HG03378 (cell line): Measurements from ENCODE around the gene IP6K2.

Experiments
- ATAC-seq: cut with Tn5 transposase; IDR thresholded peaks from one replicate; pipeline ENCODE4 v1.9.1; 2021; ENCODE audit warnings: mild to moderate bottlenecking, moderate library complexity; ENCODE audit not compliant: unreplicated experiment

Gene IP6K2

DNA sequence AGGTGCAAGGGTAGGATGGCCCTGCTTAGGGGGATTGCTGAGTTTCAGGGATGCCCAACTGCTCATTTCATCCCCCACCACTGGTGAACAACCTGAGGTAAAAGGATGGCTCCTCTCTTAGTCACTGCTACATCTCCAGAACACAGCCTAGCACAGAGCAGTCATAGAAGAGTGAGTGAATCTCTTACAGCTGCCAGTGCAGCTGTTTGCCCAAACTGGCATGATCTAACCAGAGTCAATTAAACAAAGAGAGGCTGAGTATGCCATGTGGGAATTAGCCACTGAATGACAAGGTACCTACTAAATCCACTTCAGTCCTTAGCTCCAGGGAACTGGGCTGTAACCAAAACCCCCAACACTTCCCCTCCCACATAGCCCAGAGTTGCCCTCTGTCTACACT, 24.5 kb downstream of the IP6K2 start:
- ATAC-seq, result no peak

DNA sequence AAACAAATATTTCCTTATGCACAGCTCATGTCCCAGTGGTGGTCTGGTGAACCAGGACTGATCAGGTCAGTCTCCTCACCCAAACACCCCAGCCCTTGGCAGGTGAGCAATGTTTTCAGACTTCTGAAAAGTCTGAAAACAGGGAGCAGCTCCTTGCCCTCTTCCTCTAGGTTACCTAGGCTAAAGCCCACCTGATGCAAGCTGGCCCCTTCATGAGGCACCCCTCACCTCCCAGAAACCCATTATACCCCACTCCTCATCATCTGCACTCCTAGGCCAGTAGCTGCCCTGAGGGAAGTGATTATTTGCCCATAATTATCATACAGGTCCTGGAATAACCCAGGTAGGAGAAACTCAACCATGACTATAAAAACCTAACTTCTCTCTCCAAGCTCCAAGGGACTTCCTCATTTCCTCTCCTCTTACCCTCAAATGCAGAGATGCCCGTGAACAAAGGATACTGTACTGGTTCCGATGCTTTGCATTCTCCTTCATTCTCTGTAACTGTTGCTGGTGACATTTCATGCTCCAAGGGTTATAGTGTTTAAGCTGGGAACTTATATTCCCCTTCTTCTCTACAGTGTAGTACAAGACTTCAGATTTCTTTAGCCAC, 26.1 kb downstream of the IP6K2 start:
- ATAC-seq, result no peak

DNA sequence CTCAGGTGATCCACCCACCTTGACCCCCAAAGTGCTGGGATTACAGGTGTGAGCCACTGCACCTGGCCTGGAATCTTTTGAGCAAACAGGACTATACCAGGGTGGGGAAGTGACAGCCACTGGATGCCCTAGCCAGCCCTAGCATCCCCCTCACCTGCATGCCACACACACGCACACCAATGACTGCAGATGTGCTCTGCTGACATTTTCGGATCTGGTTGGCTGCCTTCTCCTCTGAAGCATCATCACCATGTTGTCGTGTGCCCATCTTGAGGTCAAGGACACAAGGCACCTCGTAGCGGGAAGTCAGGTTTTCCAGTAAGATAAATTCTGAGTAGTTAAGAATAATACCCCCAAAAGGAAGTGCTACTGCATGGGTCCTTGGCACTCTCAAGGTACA, 27.6 kb downstream of the IP6K2 start:
- ATAC-seq, result no peak

DNA sequence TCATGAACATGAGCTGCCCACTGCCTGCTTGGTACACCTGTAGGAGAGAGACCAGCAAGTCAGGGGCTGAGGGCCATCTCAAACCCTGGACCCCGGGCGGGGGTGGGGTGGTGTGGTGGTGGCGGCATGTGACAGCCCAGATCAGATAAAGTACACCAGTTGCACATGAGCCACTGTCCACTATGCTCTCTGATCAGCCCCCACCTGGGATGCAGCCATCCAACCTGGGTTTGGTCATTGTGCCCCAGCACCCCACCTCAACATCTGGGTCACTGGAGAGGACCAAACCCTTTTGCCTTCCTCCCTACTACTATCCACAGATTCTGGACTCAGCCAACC, 28.3 kb downstream of the IP6K2 start:
- ATAC-seq, result no peak

DNA sequence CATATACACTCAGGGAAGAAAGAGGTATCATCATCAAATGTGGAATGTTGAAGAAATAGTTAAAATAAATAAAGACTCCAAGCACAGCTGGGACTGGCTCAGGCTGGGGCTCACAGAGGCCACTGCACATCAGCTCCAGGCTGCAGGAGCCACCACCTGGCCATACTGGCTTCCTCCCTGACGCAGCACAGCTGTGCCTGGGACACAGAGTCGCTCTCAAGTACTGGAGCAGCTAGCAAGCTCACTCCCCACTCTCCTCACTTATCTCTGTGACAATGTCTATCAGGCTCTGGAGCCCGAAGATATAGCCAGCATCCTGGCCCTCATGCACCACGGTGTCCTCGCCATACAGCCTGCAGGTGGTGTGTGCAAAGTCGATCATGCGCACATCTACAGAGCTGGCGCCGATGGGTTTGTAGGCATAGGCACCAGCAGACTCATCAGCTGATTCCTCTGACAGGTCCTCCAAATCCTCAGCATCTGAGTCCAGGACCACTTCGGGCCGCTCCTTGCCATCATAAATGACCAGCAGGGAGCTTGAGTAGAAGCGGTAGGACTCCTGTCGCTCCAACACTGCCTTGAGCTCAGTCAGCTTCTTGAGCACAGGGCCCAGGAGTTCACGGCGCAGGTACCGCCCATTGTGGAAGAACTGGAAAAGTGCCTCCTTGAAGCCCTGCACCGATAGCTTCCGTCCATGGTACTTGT, 28.8 kb downstream of the IP6K2 start:
- ATAC-seq, result no peak

DNA sequence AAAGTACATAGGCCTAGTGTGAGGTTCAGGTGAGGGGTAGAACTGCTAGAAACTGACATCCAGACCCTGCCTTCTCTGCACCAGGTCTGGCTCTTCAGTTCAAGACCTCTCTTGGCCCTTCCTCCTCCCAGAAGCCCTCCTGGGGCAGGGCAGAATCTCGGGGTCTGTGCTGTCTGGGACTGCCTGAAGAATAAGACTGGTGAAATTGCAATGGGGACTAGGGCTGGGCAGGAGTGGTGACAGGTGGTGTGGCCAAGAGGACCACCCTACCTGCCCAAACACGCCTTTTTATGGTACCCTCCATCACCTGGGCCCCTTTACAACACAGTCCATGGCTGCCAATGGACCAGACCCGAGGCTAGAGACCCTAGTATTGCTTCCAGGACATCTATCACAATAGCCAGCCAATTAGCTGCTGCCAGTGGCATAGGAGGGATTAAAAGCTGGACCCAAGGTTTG, 29.8 kb downstream of the IP6K2 start:
- no peak for ATAC-seq

DNA sequence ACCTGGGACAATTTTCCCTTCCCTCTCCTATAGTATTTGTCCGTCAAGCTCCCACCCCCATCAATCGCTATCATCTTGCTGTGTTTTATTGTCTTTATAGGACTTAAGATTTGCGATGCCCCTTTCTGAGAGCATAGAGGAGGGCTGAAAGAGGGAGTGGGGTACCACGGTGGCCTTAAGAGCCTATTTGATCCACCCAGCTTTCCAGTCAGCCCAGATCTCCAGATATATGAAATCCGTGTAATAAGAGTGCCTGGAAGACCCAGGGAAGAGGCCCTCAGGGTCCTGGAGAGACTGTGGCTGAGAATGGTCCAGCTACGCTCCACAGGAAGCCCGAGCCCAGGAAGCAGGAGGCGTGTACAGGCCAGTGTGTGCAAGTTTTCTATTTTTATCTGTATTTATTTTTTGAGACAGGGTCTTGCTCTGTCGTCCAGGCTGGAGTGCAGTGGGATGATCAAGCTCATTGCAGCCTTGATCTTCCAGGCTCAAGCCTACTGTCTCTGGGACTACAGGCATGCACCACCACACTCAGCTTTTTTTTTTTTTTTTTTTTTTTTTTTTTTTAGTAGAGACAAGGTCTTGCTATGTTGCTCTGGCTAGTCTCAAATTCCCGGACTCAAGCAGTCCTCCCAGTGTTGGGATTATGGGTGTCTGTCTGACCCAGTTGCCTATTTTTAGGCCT, 30.3 kb downstream of the IP6K2 start:
- no peak for ATAC-seq

DNA sequence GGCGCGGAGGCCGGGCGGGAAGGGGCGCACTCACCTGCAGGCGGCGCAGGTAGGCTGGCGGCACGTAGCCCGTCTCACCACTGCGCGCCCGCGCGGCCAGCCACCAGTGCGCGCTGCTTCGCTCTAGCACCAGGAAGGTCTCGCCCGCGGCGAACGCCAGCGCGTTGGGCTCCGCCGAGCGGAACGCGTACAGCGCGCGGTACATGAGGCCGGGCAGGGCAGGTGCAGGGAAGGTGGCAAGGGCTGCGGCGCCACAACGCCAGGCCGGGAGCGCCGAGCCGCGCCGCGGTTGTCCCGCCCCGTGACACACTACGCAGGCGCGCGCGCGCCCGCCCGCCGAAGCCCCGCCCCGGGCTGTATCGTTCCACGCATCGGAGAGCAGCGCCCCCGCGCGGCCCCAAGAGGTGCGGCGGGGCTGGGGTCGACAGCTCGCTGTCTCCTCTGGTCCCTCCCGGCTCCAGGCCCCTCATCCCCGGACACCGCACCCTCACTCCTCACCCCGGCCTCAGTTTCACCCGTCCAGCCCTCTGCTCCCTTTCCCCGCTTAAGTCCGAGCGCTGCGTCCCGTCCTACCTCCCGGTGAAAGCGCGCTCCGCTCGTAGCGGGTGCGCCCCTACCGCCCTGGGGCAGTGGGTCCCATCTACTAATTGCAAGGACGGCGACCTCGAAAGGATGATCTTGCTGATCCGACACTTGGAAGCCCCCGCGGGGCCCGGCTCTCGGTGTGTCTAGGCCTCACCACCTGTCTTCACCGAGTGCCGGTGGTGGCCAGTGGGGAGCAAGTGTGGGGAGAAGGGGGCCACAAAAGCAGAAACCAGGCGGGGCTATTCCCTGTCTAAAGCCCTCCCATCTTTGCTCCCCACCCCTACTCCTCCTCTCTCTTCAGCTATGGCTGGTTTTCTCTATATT, 31.2 kb downstream of the IP6K2 start, which contains the start of gene NCKIPSD:
Gene NCKIPSD, minus strand, starts transcription at position 313 of the 909 bp plus-strand sequence. Its CDS starts 108 bp downstream, at position 205.
- ATAC-seq, result peak; percentile 59

DNA sequence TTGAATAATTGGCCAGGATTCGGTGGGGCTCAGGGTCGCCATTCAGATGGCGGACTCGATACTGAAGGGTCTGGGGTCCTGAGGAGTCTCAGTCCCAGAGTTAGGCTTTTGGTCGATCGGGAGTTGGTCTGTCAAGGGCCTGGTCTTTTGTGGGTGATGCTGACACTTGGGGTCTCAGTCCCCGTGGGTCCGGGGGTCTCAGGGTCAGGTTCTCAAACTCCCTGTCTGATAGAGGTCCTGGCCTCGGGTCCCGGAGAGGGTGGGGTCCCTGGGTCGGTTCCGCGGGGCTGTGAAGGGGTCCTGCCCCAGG, 31.8 kb downstream of the IP6K2 start:
- no peak for ATAC-seq

DNA sequence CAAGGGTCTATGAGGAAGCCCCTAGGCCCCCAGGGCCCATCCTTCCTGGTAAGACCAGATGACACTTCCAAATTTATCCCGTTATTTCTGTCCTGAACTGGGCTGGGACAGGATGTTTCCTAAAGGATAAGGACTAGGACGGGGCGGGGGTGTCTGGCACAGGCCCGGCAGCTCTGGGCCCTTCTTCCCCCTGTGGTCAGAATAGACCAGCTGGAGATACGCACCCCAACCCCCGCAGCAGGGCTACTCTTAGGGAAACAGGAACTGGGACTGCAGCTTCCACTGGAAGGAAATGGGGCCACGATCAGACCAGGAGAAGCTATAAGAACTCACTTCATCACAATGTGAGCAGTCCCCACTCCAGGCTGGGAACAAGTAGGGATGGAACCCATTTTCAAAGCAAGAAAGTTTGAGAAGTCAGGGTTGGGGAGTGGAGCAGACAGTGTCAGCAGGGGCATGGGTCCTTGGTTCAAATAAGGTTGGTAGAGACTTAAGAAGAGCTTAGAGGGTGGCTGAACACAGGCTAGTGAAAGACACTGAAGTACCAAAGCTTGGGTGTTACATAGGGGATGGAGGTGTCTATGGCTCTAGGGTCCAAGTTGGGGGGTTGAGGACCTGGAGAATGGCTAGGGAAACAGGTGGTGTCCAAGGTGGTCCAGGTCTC, 32.4 kb downstream of the IP6K2 start:
- no peak for ATAC-seq

DNA sequence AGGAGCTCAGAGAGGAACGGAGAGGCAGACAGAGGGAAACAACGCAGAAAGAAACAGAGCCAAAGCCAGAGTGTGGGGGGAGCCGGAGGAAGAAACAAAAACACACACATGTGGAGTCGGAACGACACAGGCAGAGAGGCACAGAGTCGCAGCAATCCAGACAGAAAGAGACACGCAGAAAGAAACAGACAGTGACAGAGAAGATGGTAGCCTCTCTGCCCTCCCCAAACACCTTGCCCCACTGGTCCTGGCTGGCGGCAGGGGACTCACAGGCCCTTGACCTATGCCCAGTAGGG, 33.0 kb downstream of the IP6K2 start:
- ATAC-seq, result no peak

DNA sequence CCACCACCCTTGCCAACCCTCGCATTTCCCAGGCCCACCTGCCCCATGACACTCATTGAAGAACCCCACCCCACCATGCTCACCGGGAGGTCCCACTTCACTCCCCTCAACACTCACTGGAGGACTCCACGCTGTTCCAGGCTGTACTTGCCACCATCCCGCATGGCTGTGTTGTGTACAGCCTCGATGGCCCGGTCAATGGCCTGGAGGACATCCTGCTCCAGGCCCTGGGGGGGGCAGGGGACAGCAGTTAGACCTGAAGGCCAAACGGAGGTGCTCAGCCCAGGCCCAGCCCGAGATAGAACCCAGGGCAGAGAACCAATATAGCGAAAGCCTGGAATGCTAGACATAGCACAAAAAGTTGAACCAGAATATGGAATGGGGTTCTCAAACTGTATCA, 34.2 kb downstream of the IP6K2 start:
- no peak for ATAC-seq

DNA sequence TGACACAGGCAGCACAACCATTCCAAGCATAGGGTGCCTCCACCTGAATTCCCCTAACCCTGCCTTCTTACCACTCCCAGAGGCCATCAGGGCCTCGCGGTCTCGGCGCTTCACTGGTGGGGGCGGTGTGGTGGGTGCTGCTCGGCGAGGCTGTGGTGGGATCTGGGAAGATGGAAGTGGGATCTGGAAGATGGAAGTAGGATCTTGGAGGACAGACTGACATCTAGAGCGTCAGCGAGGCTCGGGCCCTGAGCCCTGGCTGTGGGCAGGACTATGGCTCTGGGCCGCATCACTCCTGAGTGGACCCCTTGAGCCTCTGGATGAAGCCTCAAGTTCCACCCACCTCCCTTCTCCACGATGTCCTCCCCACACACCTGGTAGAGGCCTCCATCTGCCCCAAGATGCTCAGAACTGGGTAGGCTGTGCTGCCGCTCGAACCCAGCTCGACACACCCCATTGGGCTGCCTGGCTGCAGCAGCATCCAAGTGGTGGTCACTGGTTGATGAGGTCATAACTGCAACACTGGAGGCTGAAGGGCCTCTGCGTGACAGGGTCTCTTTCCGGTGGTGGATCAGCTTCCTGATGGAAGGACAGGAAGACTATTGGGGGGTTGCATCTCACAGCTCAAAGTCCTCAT, 34.9 kb downstream of the IP6K2 start:
- no peak for ATAC-seq

DNA sequence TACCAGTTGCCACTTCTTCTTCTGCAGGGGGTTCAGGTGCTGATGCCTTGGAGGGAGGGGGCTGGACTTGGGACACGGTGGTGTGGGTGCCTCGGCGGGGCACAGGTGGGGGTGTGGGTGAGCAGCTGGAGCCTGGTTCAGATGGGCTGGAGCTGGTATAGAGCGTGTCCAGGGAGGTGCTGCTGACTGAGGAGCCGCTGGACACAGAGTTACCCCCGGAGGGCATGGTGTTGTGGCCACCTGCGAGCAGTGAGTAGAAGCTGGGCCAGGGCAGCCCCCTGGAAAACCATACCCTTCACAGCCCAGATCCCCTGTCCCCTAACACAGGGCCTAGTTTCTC, 35.5 kb downstream of the IP6K2 start:
- ATAC-seq, result no peak

DNA sequence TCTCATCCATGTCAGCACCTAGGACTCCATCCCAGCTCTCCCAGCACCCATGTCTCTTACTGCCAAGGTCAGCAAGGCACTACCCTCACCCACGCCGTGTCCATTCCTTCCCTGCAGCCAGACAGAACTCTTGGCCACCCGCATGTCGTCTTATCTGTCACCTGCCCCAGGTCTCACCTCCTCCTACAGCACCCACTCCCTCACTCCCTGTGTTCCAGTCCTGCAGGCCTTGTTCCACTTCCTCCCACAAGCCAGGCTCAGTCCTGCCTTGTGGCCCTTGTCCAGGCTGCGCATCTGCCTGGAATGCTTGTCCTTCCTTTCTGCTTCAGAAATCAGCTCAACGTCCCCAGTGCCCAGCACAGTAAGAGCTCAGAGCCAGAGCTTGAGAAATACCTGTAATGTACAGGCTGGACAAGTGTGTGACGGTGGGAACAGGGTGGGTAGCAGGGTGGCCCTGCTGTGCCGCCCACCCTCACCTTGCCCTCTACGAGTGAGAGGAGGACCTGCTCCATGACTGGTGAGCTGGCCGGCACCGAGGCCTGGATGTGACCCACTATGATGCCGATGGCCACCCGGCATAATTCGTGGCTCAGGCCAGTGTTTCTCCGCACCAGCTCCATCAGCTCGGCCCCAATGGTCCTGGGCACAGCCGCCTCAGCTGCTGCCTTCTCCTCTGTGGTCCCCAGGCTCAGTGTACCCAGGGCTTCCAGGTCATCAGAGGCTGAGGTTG, 36.0 kb downstream of the IP6K2 start:
- no peak for ATAC-seq

DNA sequence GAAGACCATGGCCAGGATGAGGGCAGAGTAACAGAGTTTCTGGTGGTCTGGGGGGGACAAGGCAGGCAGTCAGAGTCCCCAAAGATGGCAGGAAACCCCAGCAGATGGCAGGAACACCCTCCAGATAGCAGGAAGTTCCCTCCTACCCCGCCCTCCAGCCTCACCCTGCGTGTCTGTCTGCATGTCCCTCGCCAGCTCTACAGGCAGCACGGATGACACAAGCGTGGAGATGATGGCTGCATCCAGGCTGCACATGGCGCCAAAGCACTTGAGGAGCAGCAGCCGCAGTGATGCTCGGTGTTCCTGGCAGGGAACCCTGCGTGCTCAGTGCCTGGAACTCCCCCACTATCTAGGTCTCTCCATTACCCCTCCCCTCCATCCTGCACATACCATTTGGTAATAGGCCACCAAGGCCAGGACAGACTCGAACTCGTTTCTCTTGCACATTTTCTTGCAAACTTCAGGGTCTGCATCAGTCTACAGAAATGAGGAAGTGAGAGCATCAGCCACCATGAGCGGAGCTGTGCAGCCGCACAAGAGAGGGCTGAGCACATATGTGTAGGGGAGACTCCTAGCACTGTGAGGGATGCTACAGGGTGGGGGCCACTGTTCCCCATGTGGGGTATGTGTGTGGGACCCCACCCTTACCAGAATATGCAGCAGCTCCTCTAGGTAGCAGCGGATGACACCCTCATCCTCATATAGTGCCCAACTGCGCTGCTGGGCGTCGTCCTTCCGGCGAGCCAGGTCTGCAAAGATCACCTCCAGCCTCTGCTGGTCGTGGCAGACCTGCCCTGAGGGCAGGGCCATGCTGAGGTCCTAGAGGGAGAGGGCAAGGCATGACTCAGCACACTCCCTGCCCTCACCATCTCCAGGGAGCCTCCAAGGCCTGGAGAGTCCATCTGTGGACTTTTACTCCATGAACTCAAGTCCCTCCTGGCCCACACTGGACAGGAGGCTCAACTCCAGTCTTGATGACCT, 37.3 kb downstream of the IP6K2 start:
- ATAC-seq, result no peak

DNA sequence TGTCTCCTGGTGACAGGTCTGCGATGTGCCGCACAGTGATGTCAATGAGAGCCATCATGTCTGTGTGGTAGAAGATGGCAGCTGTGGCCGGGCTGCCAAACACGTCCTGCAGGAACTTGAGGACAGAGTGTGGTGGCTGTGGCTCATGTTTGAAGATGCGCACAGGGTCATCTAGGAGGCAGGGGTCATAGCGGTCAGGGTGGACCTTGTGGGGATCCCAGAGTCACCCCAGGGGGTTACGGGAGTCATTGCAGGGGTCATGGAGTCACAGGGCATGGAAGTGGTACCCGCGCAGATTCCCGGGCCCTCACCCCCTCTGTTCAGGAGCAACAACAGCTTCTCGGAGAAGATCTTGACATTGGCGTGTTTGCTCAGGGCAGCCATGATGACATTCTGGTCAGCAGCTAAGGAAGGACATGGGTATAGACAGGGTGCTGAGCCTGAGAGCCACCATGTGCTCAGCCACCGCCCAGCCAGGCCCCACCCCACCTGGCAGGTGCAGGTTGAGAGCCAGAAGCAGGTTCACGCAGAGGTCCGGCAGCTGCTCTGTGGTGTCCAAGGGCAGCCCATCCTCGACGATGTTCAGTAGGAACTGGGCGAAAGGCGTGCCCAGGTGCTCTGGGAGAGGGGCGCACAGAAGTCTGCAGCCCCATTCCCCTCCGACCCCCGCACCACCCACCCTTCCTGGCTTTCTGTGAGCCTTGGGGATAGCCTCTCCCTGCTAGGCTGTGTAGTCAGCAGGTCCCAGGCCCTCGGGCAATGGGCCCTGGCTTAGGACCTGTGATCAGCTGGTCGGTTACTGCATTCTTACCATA, 38.2 kb downstream of the IP6K2 start:
- no peak for ATAC-seq

DNA sequence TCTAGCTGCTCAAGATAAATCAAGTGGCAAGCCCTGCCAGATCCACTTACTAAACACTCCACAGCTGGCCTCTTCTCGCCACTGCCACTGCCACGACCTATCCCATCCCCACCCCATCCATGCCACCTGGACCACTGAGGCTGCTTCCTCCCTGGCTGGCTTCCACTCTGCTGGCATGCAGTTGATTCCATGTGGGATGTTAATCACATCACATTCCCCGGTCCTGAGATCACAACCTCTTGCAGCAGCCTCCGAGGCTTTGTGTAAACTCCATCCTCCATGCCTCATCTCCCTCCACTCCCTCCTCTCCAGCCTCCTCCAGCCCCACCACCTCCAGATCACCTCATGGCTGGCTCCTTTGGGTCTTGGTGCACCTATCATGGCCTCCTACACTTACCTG, 39.0 kb downstream of the IP6K2 start:
- ATAC-seq, result no peak
